NCI-H510A treated with DMSO at 0.1 percent for 48 hours (cell line): ENCODE data around the gene REPIN1.

Source experiments
- DNase-seq: peaks from one replicate; lab custom pipeline; 2025; lab: John Stamatoyannopoulos, UW

The REPIN1 gene

GRCh38 chr7:150337179-150337578, 31.4 kb upstream of the REPIN1 start:
- no peak for DNase-seq

- DNase-seq: no peak
Observed at GRCh38 chr7:150337659-150338081, 31.0 kb upstream of the REPIN1 start.

DNA sequence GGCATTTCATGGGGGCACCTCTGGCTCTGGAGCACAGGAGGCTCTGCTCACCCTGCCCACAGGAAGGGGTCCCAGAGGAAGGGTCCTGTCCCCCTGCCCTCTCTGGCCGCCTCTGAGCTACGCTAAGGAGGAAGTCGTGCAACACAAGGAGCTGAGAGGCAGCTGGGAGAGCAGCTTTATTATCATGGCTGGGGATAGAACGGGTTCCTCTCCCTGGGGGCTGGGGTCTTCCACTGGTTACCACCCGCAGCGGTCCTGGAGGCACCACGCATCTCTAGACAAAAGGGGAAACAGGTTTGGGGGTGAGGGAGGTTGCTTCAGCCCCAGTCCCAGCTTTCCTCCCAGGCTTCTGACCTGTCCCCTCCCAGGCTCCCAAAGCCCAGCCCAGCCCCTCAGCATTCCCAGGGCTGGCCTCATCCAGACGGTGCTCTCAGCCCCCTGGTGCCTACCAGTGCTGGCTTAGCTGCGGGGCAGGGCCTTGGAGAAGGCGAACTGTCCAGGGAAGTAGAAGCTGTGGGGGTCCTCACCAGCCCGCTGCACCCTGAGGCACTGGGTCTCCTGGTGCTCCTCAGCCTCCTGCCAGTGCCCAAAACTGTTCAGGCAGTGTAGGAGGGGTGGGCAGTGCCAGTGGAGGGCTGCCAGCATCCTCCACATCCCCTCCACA, 30.3 kb upstream of the REPIN1 start:
- DNase-seq: no peak

- no peak for DNase-seq
Observed at GRCh38 chr7:150339409-150339809, 29.2 kb upstream of the REPIN1 start.

DNA sequence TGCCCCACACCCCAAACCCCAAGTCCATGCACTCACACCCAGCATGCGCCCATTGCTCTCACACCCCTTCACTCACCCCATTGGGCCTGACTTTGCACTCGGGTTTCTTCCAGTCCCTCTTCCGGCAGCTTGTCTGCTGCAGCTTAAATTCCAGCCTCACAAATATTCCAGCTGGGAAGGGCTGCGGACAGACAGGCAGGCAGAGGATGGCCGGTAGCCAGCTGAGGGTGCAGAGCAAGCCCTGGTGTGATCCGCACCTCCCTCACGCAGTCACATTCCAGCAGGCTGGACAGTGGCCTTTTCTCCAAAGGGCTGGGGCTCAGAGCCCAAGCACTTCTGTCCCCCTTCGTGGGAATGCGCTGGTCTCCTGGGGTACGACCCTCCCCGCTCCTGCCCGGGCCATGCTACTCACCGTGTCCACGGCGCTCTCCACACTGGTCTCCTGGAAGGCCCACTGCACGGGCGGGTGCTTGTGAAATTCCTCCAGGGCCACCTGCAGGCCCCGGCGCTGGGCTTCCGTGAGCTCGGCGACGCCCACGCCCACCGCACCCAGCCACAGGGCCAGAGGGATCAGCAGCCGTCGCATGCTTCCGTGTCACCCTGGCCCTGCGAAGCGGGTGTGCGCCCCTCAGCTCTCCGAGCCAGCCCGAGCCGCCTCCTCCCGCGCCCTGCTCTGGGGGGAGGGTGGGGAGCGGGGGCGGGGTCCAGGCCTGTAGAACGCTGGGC, 28.4 kb upstream of the REPIN1 start:
- no peak for DNase-seq

- DNase-seq: no peak
Observed at GRCh38 chr7:150340875-150341262, 27.8 kb upstream of the REPIN1 start.

DNA sequence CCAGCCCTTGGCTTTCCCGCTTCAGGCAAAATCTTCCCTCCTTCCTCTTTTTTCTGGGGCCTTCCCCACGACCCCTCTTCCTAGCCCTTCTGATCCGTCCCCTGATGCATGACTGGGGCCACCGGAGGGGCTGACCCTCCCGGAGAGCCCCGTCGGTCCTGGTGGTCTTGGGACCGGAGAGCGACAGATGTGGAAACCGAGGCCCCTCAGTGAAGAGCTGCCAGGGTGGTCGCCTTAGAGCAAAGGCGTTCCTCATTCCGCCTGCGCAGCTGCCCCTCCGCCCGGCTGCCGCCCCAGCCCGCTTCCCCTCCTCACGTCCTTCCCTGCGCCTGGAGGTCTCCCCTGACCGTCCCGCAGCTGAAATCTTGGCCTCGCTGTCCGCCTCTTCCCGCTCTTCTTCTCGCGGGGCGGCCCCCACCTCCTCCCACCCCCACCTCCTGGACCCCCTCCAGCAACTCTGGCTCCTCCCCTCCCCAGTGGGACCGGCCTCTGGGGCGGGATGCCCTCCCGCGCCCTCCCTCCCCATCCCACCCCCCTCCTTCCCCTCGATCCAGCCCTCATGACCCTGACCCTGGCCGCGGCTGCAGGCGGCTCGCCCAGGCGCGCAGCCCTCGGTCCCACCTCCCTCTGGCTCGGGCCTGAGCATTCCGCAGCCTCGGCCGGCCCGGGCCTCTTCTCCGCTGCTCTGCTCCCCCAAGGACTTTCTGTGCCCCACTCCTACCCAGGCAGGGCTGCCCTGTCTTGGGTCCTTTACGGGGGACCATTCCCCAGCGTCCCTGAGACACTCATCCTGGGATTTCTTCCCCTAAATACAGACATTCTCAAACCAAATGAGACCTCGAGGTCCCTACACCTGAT, 27.1 kb upstream of the REPIN1 start, which contains the start of gene RARRES2:
Gene RARRES2 (minus strand): TSS at position 367 of the 858 bp plus-strand sequence. CDS start 1,020 bp downstream, outside the sequence.
- no peak for DNase-seq

DNA sequence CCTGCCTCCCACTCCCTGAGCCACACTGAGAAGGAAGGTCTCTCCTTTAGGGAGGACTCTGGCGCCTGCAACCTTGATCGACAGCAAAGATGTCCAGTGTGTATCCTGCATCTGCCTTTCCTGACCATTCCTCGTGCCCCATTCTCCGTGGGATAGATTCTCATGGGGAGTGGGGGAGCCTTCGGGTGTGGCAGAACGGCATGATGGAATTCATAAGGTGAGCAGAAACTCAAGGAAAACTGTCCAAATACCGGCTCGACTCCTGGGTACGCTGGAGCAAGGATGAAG, 26.6 kb upstream of the REPIN1 start:
- no peak for DNase-seq

- DNase-seq: no peak
Observed at GRCh38 chr7:150343225-150343624, 25.4 kb upstream of the REPIN1 start.

GRCh38 chr7:150344299-150344698, 24.3 kb upstream of the REPIN1 start:
- DNase-seq: no peak

- no peak for DNase-seq
Observed at GRCh38 chr7:150345012-150345411, 23.6 kb upstream of the REPIN1 start.

GRCh38 chr7:150346922-150347321, 21.7 kb upstream of the REPIN1 start:
- no peak for DNase-seq

DNA sequence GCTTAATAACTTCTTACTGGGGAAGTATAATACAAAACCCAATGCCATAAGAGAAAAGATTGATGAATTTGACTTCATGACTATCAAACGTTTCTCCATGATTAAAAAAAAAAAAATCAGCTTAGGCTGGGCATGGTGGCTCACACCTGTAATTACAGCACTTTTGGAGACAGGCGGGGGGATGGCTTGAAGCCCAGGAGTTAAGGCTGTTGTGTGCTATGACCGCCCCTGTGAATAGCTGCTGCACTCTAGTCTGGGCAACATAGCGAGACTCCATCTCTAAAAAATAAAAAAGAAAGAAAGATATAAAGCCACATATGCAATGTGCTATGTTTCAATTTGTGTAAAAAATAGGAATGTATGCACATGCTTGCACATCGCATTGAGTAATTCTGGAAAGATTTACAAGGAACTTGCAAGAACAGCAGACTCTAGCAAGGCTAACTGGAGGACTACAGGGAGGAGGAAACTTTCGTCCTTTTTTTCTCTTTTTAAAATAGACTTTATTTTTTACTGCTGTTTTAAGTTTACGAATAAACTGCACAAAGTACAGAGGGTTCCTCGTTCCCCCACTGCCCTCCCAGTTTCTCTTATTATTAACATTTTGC, 16.9 kb upstream of the REPIN1 start:
- DNase-seq: no peak

- DNase-seq: no peak
Observed at GRCh38 chr7:150355666-150356059, 13.0 kb upstream of the REPIN1 start.

GRCh38 chr7:150356265-150356897, 12.2 kb upstream of the REPIN1 start:
- DNase-seq: peak; percentile 7

DNA sequence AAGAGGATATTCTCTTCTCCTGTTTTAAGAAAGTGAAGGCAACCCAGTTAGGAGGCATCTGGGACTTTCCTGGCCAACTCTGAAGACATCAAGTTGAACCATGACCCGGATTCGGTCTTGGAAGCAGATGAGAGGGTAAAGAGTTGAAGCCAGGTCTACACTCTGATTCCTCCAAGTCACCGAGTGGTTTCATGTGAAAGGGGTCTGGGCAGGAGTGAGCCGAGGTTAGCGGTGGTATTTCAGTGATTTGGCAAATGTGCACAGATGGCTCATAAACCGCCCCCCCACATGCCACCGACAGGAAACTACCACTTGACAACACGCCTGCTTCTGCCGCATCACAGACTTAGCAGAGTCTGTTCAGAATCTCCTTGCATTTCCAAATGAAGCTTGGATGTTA, 11.4 kb upstream of the REPIN1 start:
- DNase-seq: peak; percentile 34

DNA sequence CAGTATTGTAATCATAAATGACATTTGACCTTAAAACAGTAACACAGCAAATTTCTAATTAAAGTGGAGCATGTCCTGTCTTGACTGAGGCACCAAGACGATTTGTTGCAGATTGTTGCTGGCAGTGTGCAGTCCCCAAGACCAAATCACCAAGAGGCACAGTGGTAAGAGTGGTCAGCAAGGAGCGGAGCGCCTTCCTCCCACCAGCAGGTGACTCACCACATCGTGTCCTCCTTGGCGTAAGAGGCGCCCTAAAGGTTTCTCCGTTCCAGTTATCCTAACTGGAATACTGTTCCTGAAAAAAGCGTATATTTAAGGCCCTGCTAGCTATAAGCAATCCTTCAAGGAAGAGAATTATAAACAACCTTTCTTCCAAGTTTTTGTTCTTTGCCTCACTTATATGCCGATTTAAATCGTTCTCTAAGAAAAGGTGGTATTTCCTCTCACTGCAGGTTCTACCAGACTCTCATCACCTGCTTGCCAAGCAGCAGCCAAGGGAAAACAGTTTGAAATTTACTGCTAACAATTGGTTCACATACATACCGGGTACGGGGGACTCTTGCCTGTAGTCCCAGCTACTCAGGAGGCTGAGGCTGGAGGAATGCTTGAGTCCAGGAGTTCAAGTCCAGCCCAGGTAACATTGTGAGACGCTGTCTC, 10.7 kb upstream of the REPIN1 start:
- DNase-seq: no peak

DNA sequence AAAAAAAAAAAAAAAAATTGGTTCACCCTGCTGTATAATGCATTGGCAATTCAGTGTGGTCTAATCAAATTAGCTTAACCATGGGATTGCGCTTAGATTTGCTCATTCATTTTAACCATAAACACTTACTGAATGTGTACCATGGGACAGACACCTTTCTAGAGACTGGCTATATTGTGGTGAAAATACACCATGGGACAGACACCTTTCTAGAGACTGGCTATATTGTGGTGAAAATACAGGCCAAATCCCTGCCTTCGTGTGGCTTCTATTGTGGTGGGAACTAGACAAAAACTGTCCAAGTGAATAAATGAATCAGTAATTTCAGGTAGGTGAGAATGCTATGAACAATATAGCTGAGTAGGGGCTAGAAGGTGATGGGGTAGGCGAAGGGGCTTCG, 10.2 kb upstream of the REPIN1 start:
- no peak for DNase-seq

DNA sequence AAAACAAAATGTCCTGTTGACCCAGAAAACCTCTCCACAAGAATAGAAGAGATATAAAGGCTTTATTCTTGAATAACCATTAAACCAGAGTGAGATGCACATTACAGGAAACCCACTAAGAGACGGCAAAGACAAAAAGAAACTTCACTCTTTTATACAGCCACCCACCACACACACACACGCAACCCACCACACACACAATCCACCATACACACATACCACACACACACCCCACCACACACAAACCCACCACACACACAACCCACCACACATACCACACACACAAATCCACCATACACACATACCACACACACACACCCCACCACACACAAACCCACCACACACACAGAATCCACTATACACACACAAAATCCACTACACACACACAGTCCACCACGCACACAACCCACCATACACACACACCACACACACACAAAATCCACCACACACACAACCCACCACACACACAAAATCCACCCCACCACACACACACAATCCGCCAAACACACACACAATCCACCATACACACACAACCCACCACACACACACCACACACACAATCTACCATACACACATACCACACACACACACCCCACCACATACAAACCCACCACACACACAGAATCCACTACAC, 9.5 kb upstream of the REPIN1 start:
- DNase-seq: no peak

DNA sequence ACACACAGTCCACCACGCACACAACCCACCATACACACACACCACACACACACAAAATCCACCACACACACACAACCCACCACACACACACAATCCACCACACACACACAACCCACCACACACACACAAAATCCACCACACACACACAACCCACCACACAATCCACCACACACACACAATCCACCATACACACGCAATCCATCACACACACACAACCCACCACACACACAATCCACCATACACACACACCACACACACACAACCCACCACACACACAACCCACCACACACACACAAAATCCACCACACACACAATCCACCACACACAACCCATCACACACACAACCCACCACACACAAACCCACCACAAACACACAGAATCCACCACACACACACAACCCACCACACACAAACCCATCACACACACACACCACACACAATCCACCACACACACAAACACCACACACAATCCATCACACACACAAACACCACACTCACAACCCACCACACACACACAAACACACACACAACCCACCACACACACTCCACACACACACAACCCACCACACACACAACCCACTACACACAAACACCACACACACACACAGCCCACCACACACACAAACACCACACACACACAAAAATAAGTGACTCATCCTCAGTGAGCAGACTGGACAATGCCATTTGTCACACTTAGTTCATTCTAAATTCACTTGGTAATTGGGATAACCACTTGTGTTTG, 8.8 kb upstream of the REPIN1 start:
- DNase-seq: no peak
